Adrenal gland (tissue), 5 donors: ENCODE data around the gene RAB11FIP2.

Source experiments
- CTCF ChIP-seq, 6 experiments: fragments of 450-650 bp in 4 of 6; fragments of 200-600 bp in 2 of 6; sonication (generic) in 1 of 6; IDR thresholded peaks; 1 replicate in 5 of 6; 2 replicates in 1 of 6; pipeline versions ENCODE4 v1.5.1 to v1.8.0; 2016 to 2021; ENCODE audit warnings: antibody characterized with exemption in 6 of 6, mild to moderate bottlenecking in 2 of 6, moderate library complexity in 1 of 6
- POLR2A ChIP-seq, 2 donors: fragments of 450-650 bp; IDR thresholded peaks; one replicate each; pipeline ENCODE4 v1.6.1; 2017; ENCODE audit warnings: antibody characterized with exemption in 2 of 2, mild to moderate bottlenecking in 2 of 2, moderate library complexity in 1 of 2
- donor health status: DM: no; HTN: no; CAD: no.

GRCh38 chr10:117970962-117971361 lies 75.8 kb downstream of the RAB11FIP2 start:
- TF ChIP-seq POLR2A (IDR thresholded peaks at IDR 0.05) (no peak), CTCF (IDR thresholded peaks at IDR 0.05) (no peak)
